ENCODE measurements around the gene SCP2D1.

SCP2D1 gene

GRCh38 chr20:18849131-18849530, 35.5 kb downstream of the SCP2D1 start:
- Histone ChIP-seq H3K4me2 (ENCODE audit: insufficient read depth, low read length, poor library complexity, severe bottlenecking) (no peak overlapping the region), H3K27me3 (ENCODE audit: control insufficient read depth in 3 of 3, insufficient read depth in 3 of 3, low read depth in 1 of 3, low read length in 3 of 3) (no peaks in the 10 kb centered on the region), H2AFZ (ENCODE audit: low read length) (no peak overlapping the region), H2BK12ac (ENCODE audit: low read length) (no peak overlapping the region), H2AK5ac (ENCODE audit: low read depth, low read length) (no peak overlapping the region), H3K27ac (replicated peaks; ENCODE audit: low read length) (no peak overlapping the region), H3K23ac (ENCODE audit: low read depth, low read length, poor library complexity) (no peak overlapping the region), H3K79me1 (ENCODE audit: low read depth, low read length) (no peaks in the 10 kb centered on the region), H2BK120ac (ENCODE audit: low read depth, low read length) (no peak overlapping the region), H3K4ac (ENCODE audit: low read length) (no peak overlapping the region), H4K91ac (ENCODE audit: low read depth, low read length, poor library complexity) (no peak overlapping the region), H3K18ac (ENCODE audit: low read length) (no peak overlapping the region), H3K36me3 (replicated peaks in 1 of 2; ENCODE audit: control insufficient read depth in 2 of 2, insufficient read depth in 2 of 2, low read length in 2 of 2) (no peaks in the 10 kb centered on the region), H3K9ac (ENCODE audit: low read depth, low read length, poor library complexity) (no peak overlapping the region), H3K9me3 (replicated peaks in 1 of 2; ENCODE audit: control insufficient read depth in 2 of 2, insufficient read depth in 1 of 2, low read depth in 1 of 2, low read length in 2 of 2) (no peaks in the 10 kb centered on the region), H4K8ac (ENCODE audit: low read depth, low read length) (no peak overlapping the region), H3K4me3 (ENCODE audit: low read length in 2 of 2) (no peak overlapping the region), H3K4me1 (ENCODE audit: control insufficient read depth in 2 of 2, insufficient read depth in 1 of 2, low read depth in 1 of 2, low read length in 2 of 2) (peaks cover 0 to 5% of the 10 kb centered on the region in 2 donors), H2BK5ac (ENCODE audit: low read length) (no peak overlapping the region), H2BK15ac (ENCODE audit: low read length) (no peak overlapping the region), H3K14ac (ENCODE audit: low read length) (no peak overlapping the region)
- no peak for DNase-seq (ENCODE audit: low spot score)
- no CpG with 5 or more reads among the region's 3 CpGs for WGBS, 2 donors (ENCODE audit: extremely low coverage in 2 of 2, insufficient read length in 2 of 2, insufficient replicate concordance in 1 of 2)

GRCh38 chr20:18851629-18852028, 38.0 kb downstream of the SCP2D1 start:
- Histone ChIP-seq H3K9me3 (replicated peaks in 1 of 2; ENCODE audit: control insufficient read depth in 2 of 2, insufficient read depth in 1 of 2, low read depth in 1 of 2, low read length in 2 of 2) (peaks cover 0 to 6% of the 10 kb centered on the region in 2 donors), H2BK5ac (ENCODE audit: low read length) (no peak overlapping the region), H3K36me3 (replicated peaks in 1 of 2; ENCODE audit: control insufficient read depth in 2 of 2, insufficient read depth in 2 of 2, low read length in 2 of 2) (no peaks in the 10 kb centered on the region), H2AFZ (ENCODE audit: low read length) (no peak overlapping the region), H2BK15ac (ENCODE audit: low read length) (no peak overlapping the region), H3K79me1 (ENCODE audit: low read depth, low read length) (no peaks in the 10 kb centered on the region), H2BK12ac (ENCODE audit: low read length) (no peak overlapping the region), H3K4me2 (ENCODE audit: insufficient read depth, low read length, poor library complexity, severe bottlenecking) (no peak overlapping the region), H2BK120ac (ENCODE audit: low read depth, low read length) (no peak overlapping the region), H2AK5ac (ENCODE audit: low read depth, low read length) (no peak overlapping the region), H3K14ac (ENCODE audit: low read length) (no peak overlapping the region), H4K8ac (ENCODE audit: low read depth, low read length) (no peak overlapping the region), H3K18ac (ENCODE audit: low read length) (no peak overlapping the region), H3K9ac (ENCODE audit: low read depth, low read length, poor library complexity) (no peak overlapping the region), H3K27me3 (ENCODE audit: control insufficient read depth in 3 of 3, insufficient read depth in 3 of 3, low read depth in 1 of 3, low read length in 3 of 3) (peaks cover 0 to 2% (median 0%) of the 10 kb centered on the region in 3 experiments), H3K23ac (ENCODE audit: low read depth, low read length, poor library complexity) (no peak overlapping the region), H3K4ac (ENCODE audit: low read length) (no peak overlapping the region), H3K4me1 (ENCODE audit: control insufficient read depth in 2 of 2, insufficient read depth in 1 of 2, low read depth in 1 of 2, low read length in 2 of 2) (peaks cover 0 to 5% of the 10 kb centered on the region in 2 donors), H4K91ac (ENCODE audit: low read depth, low read length, poor library complexity) (no peak overlapping the region), H3K27ac (replicated peaks; ENCODE audit: low read length) (no peak overlapping the region), H3K4me3 (ENCODE audit: low read length in 2 of 2) (no peak overlapping the region)
- DNase-seq (ENCODE audit: low spot score), result no peak

GRCh38 chr20:18852318-18852717, 38.7 kb downstream of the SCP2D1 start:
- no peak overlapping the region for H3K14ac ChIP-seq (ENCODE audit: low read length)

GRCh38 chr20:18853216-18853615, 39.6 kb downstream of the SCP2D1 start:
- Histone ChIP-seq H4K8ac (ENCODE audit: low read depth, low read length) (no peak overlapping the region), H2BK120ac (ENCODE audit: low read depth, low read length) (no peak overlapping the region), H2BK5ac (ENCODE audit: low read length) (no peak overlapping the region), H3K27ac (replicated peaks; ENCODE audit: low read length) (no peak overlapping the region), H2BK12ac (ENCODE audit: low read length) (no peak overlapping the region), H2BK15ac (ENCODE audit: low read length) (no peak overlapping the region), H3K4me2 (ENCODE audit: insufficient read depth, low read length, poor library complexity, severe bottlenecking) (no peak overlapping the region), H3K18ac (ENCODE audit: low read length) (no peak overlapping the region), H3K23ac (ENCODE audit: low read depth, low read length, poor library complexity) (no peak overlapping the region), H3K4me1 (ENCODE audit: control insufficient read depth in 2 of 2, insufficient read depth in 1 of 2, low read depth in 1 of 2, low read length in 2 of 2) (peaks cover 0 to 7% of the 10 kb centered on the region in 2 donors), H4K91ac (ENCODE audit: low read depth, low read length, poor library complexity) (no peak overlapping the region), H3K4me3 (ENCODE audit: low read length in 2 of 2) (no peak overlapping the region), H3K36me3 (replicated peaks in 1 of 2; ENCODE audit: control insufficient read depth in 2 of 2, insufficient read depth in 2 of 2, low read length in 2 of 2) (no peaks in the 10 kb centered on the region), H3K14ac (ENCODE audit: low read length) (no peak overlapping the region), H3K9me3 (replicated peaks in 1 of 2; ENCODE audit: control insufficient read depth in 2 of 2, insufficient read depth in 1 of 2, low read depth in 1 of 2, low read length in 2 of 2) (peaks cover 0 to 10% of the 10 kb centered on the region in 2 donors), H2AFZ (ENCODE audit: low read length) (no peak overlapping the region), H3K27me3 (ENCODE audit: control insufficient read depth in 3 of 3, insufficient read depth in 3 of 3, low read depth in 1 of 3, low read length in 3 of 3) (peaks cover 0 to 2% (median 0%) of the 10 kb centered on the region in 3 experiments), H3K9ac (ENCODE audit: low read depth, low read length, poor library complexity) (no peak overlapping the region), H3K79me1 (ENCODE audit: low read depth, low read length) (no peaks in the 10 kb centered on the region), H3K4ac (ENCODE audit: low read length) (no peak overlapping the region), H2AK5ac (ENCODE audit: low read depth, low read length) (no peak overlapping the region)
- DNase-seq (ENCODE audit: low spot score), result no peak
- no CpG with 5 or more reads among the region's 4 CpGs for WGBS, 2 donors (ENCODE audit: extremely low coverage in 2 of 2, insufficient read length in 2 of 2, insufficient replicate concordance in 1 of 2)

More at GRCh38 chr20:18852318-18852717, 38.7 kb downstream of the SCP2D1 start:
- Histone ChIP-seq H3K4me2 (ENCODE audit: insufficient read depth, low read length, poor library complexity, severe bottlenecking) (no peak overlapping the region), H3K23ac (ENCODE audit: low read depth, low read length, poor library complexity) (no peak overlapping the region), H3K27ac (replicated peaks; ENCODE audit: low read length) (no peak overlapping the region), H3K4me1 (ENCODE audit: control insufficient read depth in 2 of 2, insufficient read depth in 1 of 2, low read depth in 1 of 2, low read length in 2 of 2) (peaks cover 0 to 7% of the 10 kb centered on the region in 2 donors), H2AFZ (ENCODE audit: low read length) (no peak overlapping the region), H4K8ac (ENCODE audit: low read depth, low read length) (no peak overlapping the region), H2AK5ac (ENCODE audit: low read depth, low read length) (no peak overlapping the region), H3K4ac (ENCODE audit: low read length) (no peak overlapping the region), H3K27me3 (ENCODE audit: control insufficient read depth in 3 of 3, insufficient read depth in 3 of 3, low read depth in 1 of 3, low read length in 3 of 3) (peaks cover 0 to 2% (median 0%) of the 10 kb centered on the region in 3 experiments), H3K79me1 (ENCODE audit: low read depth, low read length) (no peaks in the 10 kb centered on the region), H3K9me3 (replicated peaks in 1 of 2; ENCODE audit: control insufficient read depth in 2 of 2, insufficient read depth in 1 of 2, low read depth in 1 of 2, low read length in 2 of 2) (peaks cover 0 to 10% of the 10 kb centered on the region in 2 donors), H2BK15ac (ENCODE audit: low read length) (no peak overlapping the region), H2BK120ac (ENCODE audit: low read depth, low read length) (no peak overlapping the region), H2BK12ac (ENCODE audit: low read length) (no peak overlapping the region), H4K91ac (ENCODE audit: low read depth, low read length, poor library complexity) (no peak overlapping the region), H3K36me3 (replicated peaks in 1 of 2; ENCODE audit: control insufficient read depth in 2 of 2, insufficient read depth in 2 of 2, low read length in 2 of 2) (no peaks in the 10 kb centered on the region), H3K18ac (ENCODE audit: low read length) (no peak overlapping the region), H3K9ac (ENCODE audit: low read depth, low read length, poor library complexity) (no peak overlapping the region), H2BK5ac (ENCODE audit: low read length) (no peak overlapping the region), H3K4me3 (ENCODE audit: low read length in 2 of 2) (no peak overlapping the region)
- DNase-seq (ENCODE audit: low spot score), result no peak
- no CpG with 5 or more reads among the region's 3 CpGs for WGBS, 2 donors (ENCODE audit: extremely low coverage in 2 of 2, insufficient read length in 2 of 2, insufficient replicate concordance in 1 of 2)
